ENCODE measurements around the gene JHY.

The JHY gene

GRCh38 chr11:122852796-122853160, 29.8 kb upstream of the JHY start:
- TF ChIP-seq MAX (IDR thresholded peaks at IDR 0.05) (no peak), CREB1 (IDR thresholded peaks at IDR 0.05; ENCODE audit: low read depth) (no peak), TAF1 (IDR thresholded peaks at IDR 0.05; ENCODE audit: low read depth) (no peak), TEAD4 (IDR thresholded peaks at IDR 0.05) (no peak), NFIC (IDR thresholded peaks at IDR 0.05) (no peak), ZBTB7A (IDR thresholded peaks at IDR 0.05; ENCODE audit: low read depth) (no peak), EGR1 (IDR thresholded peaks at IDR 0.05) (no peak), REST (IDR thresholded peaks at IDR 0.05; ENCODE audit: low read depth) (no peak), CEBPB (IDR thresholded peaks at IDR 0.05) (no peak), FOXM1 (IDR thresholded peaks at IDR 0.05; ENCODE audit: borderline replicate concordance, low read depth) (no peak), YY1 (IDR thresholded peaks at IDR 0.05; ENCODE audit: low read depth) (no peak), EP300 (IDR thresholded peaks at IDR 0.05; ENCODE audit: borderline replicate concordance) (no peak), USF1 (IDR thresholded peaks at IDR 0.05) (no peak), TCF12 (IDR thresholded peaks at IDR 0.05; ENCODE audit: low read depth) (no peak), RAD21 (IDR thresholded peaks at IDR 0.05; ENCODE audit: low read depth) (no peak)

- no peak for TF ChIP-seq FOXM1 (IDR thresholded peaks at IDR 0.05; ENCODE audit: borderline replicate concordance, low read depth)
- TF ChIP-seq TEAD4 (IDR thresholded peaks at IDR 0.05) = no peak
- no peak for TF ChIP-seq TCF12 (IDR thresholded peaks at IDR 0.05; ENCODE audit: low read depth)
- TF ChIP-seq EGR1 (IDR thresholded peaks at IDR 0.05) = no peak
- no peak for TF ChIP-seq CEBPB (IDR thresholded peaks at IDR 0.05)
- TF ChIP-seq YY1 (IDR thresholded peaks at IDR 0.05; ENCODE audit: low read depth) = no peak
- TF ChIP-seq RAD21 (IDR thresholded peaks at IDR 0.05; ENCODE audit: low read depth) = no peak
- TF ChIP-seq CREB1 (IDR thresholded peaks at IDR 0.05; ENCODE audit: low read depth) = no peak
- no peak for TF ChIP-seq ZBTB7A (IDR thresholded peaks at IDR 0.05; ENCODE audit: low read depth)
- no peak for TF ChIP-seq REST (IDR thresholded peaks at IDR 0.05; ENCODE audit: low read depth)
- TF ChIP-seq EP300 (IDR thresholded peaks at IDR 0.05; ENCODE audit: borderline replicate concordance) = no peak
- no peak for TF ChIP-seq TAF1 (IDR thresholded peaks at IDR 0.05; ENCODE audit: low read depth)
- no peak for TF ChIP-seq USF1 (IDR thresholded peaks at IDR 0.05)
- TF ChIP-seq MAX (IDR thresholded peaks at IDR 0.05) = no peak
- TF ChIP-seq NFIC (IDR thresholded peaks at IDR 0.05) = no peak
Measured at GRCh38 chr11:122853261-122853660, 29.3 kb upstream of the JHY start.

- TF ChIP-seq EP300 (IDR thresholded peaks at IDR 0.05; ENCODE audit: borderline replicate concordance) (no peak), REST (IDR thresholded peaks at IDR 0.05; ENCODE audit: low read depth) (no peak), RAD21 (IDR thresholded peaks at IDR 0.05; ENCODE audit: low read depth) (peak; percentile 85), USF1 (IDR thresholded peaks at IDR 0.05) (no peak), CEBPB (IDR thresholded peaks at IDR 0.05) (no peak), EGR1 (IDR thresholded peaks at IDR 0.05) (no peak), TAF1 (IDR thresholded peaks at IDR 0.05; ENCODE audit: low read depth) (no peak), TCF12 (IDR thresholded peaks at IDR 0.05; ENCODE audit: low read depth) (no peak)
Measured at GRCh38 chr11:122853971-122854446, 28.6 kb upstream of the JHY start.

- TF ChIP-seq CEBPB (IDR thresholded peaks at IDR 0.05) (no peak), ZBTB7A (IDR thresholded peaks at IDR 0.05; ENCODE audit: low read depth) (no peak), FOXM1 (IDR thresholded peaks at IDR 0.05; ENCODE audit: borderline replicate concordance, low read depth) (no peak), TCF12 (IDR thresholded peaks at IDR 0.05; ENCODE audit: low read depth) (no peak), RAD21 (IDR thresholded peaks at IDR 0.05; ENCODE audit: low read depth) (no peak), MAX (IDR thresholded peaks at IDR 0.05) (no peak), TAF1 (IDR thresholded peaks at IDR 0.05; ENCODE audit: low read depth) (no peak), TEAD4 (IDR thresholded peaks at IDR 0.05) (no peak), EP300 (IDR thresholded peaks at IDR 0.05; ENCODE audit: borderline replicate concordance) (no peak), NFIC (IDR thresholded peaks at IDR 0.05) (no peak), EGR1 (IDR thresholded peaks at IDR 0.05) (no peak), CREB1 (IDR thresholded peaks at IDR 0.05; ENCODE audit: low read depth) (no peak), REST (IDR thresholded peaks at IDR 0.05; ENCODE audit: low read depth) (no peak), USF1 (IDR thresholded peaks at IDR 0.05) (no peak)
Measured at GRCh38 chr11:122861631-122862030, 20.9 kb upstream of the JHY start.

Data from Ishikawa (cell line).